Measurements from ENCODE around the gene TBR1.

Gene TBR1

DNA sequence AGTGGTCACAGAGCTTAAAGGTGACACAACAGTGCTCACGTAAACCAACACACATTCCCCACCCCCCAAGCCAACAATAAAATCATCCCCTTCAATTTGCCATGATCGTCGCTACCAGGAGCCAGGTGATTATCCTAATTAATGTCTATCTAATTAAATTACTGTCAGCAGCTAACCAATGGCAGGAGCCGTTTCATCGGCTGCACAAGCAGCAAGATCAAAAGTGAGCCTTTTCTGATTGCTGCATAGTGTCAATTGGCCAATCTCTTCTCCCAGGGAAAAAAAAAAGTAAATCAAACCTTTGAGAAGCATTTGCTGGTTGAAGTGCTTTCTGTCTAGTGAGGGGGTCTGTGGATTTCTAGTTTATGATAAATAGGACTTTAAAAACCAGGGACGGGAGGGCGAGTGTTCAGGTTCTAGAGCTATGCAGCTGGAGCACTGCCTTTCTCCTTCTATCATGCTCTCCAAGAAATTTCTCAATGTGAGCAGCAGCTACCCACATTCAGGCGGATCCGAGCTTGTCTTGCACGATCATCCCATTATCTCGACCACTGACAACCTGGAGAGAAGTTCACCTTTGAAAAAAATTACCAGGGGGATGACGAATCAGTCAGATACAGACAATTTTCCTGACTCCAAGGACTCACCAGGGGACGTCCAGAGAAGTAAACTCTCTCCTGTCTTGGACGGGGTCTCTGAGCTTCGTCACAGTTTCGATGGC is at the start of gene TBR1:
TSS of gene TBR1 (plus strand) at position 311 of the 721 bp plus-strand sequence. CDS start at position 425, 114 bp downstream.
- DNase-seq = no peak

DNA sequence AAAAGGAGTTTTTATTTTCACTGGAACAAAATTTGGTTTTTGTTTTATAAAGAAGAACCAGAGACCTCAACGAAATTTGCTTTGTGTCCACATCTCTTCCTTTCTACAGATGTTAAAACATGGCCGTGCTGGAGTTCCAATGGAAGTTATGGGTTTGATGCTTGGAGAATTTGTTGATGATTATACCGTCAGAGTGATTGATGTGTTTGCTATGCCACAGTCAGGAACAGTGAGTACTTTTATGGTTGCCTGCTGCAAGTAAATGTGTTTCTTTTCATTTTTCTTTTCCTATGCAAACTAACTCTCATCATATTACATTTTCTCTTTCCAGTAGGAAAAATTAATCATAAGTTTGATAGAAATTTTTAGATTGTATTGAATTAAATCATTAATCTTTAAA is 48.4 kb upstream of the TBR1 start:
- no peak for DNase-seq

DNA sequence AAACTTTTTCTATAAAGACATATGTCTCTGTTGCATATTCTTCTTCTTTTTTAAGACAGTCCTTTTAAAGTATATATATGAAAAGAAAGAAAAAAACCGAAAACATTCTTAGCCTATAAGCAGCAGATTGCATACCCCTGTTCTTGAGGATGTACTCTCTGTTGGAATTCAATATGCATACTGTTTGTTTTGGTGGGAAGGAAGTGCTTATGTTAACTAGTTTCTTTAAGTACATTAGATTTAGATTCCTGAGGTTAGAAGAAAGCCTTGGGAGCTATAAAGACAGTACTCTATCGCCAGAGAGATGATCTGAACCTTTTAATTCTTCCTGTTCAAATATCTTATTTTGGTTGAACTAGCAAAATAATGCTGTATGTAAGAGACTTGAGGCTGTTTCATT is 46.8 kb upstream of the TBR1 start:
- no peak for DNase-seq

DNA sequence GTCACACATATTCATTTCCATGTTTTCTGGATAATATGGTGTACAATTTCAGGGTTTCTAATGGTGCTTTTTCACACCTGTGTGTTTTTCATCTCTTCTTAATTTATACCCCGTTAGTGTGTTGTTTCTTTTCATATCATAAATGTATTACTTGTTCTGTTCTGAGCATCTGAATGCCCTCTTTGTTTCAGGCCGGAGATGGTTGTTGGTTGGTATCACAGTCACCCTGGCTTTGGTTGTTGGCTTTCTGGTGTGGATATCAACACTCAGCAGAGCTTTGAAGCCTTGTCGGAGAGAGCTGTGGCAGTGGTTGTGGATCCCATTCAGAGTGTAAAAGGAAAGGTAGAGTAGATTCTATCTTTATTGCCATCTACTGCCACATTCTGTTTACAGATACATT is 45.1 kb upstream of the TBR1 start:
- no peak for DNase-seq

DNA sequence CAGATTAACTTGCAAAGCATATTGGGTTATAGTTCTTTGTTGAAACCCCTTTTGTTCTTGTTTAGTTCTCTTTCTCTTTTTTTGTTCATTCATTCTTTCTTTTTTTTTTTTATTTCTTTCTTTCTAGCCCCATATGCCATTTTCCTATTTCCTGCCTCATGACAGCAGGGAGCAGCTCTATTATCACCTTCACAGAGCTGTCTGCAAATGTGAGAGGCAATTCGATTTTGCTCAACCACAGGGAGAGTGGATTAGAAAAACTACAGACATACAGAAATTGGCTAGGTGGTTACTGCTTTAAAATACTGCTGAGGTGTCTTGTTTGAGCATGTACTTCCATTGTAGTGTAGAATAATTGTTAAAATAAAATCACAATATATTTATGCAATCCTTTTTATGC is 44.2 kb upstream of the TBR1 start:
- DNase-seq = no peak

DNA sequence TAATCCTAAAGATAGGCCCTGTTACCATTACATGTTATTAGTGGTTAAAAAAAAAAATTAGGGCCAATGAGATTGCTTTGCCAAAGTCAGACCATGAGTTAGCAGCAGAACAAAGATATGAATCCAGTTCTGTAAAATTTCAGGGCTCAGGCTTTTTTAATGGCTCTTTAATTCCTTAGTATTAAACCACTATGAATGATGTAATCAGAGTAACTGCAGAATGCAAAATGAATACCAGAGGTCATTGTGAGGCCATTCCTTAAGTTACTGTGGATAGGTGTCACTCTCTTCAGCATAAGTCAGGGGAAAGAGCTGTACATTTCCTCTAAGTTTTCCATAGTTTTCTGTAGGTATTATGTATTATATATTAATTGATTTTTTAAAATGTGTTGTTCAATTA is 42.2 kb upstream of the TBR1 start:
- no peak for DNase-seq

DNA sequence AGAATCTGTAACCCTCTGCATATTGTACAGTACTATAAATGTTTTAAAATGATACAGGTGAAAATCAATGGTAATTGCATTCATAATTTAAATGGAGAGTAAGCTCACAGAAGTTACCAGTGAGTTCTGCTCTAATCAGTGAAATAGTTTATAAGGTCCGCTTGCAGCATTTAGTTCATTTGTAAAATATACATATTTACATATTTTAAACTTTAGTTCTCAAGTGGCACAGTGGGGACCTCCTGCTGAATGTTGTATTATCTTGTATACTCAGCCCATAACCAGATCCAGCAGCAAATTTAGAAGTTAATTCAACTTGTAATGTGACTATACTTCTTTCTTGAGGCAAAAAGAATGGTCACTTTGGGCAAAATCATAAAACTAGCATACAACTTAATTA is 41.7 kb upstream of the TBR1 start:
- no peak for DNase-seq

DNA sequence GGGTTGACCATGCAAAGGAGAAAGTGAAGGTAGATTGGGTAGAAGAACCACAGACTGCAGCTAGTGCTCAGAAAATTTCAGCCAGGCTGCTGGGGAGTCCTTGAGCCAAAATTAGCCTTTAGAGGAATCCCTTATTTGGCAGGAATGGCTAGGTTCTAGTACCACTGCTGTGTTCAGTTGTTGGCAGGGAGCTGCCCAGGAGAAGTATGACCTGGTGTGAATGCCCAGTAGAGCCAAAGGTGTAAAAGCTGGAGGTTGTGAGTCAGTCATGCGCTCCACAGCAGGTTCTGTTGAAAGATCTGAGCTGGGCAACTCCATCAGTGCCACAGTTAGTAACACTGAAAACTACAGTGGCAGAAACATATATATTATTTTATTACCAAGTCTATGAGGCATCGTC is 36.4 kb upstream of the TBR1 start:
- DNase-seq = no peak

DNA sequence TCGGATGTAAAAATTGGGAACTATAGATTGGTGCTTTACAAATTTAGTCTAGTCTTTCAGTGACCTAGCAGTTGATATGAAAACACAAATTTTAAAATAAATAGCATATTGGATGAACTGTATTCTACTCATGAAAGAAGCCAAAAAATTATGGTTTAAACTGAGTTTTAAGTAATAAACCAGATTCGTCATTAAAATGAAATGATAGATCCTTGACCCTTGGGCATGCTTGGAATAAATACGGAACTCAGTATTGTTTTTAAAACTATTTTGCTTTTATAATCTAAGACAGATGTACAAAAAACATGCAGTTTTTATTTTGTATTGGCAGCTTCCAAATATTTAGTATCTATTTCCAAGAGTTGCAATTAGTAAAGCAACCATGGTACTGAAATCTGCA is 34.6 kb upstream of the TBR1 start:
- no peak for DNase-seq

DNA sequence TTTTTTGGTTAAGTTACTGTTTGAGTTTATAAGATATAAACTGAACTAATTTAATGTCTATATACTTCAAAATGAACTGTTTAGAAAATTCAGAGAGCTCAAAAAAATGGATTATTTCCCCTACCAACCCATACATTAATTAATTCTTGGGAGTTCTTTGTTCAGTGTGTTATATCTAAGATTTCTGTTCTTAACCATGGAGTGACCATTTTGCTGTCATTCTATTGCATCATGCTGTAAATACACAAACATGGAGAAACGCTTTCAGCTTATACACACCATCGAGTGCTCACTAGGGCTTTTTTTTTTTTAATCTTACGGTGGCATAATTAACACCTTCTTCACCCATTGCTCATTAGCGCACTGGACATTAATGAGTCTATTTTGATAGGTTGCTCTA is 33.4 kb upstream of the TBR1 start:
- no peak for DNase-seq

DNA sequence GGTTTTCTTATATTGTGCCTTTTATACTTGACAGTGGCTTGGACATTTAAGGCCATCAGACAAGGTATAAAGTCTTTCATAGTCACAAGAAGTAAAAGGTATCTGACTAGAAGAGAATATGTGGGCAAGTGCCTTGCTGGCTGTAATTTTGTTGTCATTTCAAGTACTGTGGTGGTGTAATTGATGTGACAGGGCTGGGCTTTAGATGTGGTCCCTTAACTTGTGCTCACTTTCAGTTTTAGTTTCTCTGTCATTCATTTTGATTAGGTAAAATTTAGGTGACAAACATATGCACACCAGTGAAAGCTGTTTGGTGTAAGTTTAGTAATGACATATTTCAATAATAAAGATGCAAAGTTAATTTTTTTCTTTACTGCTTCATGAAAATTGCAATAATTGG is 31.2 kb upstream of the TBR1 start:
- DNase-seq = peak; percentile 65

DNA sequence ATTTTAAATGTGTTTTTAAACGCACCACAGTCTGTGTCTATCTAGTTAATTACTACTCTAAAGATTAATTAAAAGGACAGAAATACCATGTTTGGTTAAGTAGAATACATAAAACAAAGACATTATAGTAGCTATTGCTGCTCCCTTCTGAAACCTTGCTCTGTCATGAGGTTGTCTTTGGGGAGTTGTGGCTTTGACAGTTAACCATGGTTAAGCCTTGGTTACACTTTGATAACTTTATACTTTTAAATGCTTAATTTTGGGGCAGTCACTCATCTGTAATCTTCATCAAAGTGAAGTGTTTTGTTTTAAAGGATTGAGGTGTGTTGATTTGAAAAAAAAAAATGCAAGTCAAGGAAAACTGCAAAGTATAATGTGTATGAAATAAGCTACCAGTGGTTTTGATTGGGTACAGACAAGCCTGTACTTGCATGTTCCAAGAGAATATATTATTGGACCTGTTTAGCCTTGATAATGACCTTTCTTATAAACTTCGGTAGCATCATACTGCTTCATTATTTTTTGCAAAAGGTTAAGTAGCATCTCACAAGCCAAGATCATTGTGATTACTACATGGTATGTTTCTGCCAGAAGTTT is 29.8 kb upstream of the TBR1 start:
- no peak for DNase-seq

DNA sequence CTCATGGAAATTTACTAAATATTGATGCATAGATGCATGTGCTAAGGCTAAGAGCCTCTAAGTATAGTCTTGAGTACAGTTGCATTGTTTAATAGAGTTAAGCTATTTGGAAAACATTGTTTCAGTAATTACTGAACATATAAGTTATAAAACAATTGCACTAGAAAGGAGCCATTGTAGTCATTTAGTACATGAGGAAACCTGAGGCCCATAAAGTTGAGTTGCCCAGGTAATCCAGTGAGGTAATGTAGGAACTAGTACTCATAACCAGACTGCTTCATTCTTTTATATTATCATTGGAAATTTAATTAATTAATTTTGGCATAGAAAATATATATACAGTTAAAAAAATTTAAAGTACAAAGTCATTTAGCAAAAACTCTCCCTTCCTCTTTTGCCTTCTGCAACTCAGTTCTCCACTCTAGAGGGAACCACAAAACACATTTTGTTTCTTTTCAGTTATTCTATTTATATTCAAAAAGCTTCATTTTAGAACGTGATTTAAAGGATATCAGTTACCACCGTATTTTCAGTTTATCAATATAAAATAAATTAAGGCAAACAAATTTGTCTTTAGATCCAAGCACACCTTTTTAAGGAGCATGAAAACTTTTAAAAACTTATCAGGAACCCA is 27.8 kb upstream of the TBR1 start:
- DNase-seq = no peak

DNA sequence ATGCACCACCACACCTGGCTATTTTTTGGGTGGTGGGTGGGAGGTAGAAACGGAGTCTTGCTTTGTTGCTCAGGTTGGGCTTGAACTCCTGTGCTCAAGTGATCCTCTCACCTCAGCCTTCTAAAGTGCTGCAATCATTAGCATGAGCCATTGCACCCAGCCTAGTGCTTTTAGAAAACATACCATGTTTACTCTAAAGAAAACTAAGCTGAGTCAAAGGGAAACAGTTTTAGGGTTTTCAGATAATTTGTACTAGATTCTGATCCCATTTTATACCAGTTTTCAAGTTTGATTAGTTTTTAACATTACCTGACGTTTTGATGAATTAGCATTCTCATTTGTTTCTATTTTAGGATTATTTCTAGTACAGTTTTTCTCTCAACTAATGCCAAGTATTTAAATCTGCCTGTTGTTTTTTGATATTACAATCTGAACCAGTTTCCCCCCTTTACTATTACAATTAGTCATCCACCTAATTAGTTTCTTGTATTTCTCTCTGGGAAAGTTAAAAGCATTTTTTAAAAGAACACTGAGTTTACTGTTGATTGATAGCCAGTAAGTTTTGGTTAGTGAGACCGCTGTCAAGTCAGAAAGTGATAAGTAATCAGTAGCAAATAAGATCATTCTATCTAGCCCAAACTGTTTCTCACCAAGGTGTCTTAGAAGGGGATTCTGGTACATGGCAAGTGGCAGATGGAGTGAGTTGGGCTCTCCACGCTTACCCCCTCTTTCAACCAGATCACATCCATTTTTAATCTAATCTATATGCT is 24.2 kb upstream of the TBR1 start:
- peak; percentile 43 for DNase-seq

DNA sequence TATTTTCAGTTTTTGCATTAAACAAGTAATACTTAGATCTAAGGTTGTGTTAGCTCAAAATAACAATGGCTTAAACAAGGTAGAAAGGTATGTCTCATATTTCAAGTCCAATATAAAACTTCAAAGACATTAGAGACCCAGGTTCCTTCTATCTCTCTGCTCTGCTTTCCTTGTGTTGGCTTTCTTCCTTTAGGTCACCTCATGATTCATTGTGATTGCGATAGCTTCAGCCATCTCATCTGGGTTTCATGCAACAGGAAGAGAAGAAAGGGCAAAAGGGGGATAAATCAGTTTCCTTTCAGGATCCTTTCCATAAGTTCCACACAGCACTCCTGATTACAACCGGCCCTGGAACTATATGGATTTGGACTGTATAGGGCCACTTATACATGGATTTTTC is 16.0 kb upstream of the TBR1 start:
- DNase-seq = no peak

DNA sequence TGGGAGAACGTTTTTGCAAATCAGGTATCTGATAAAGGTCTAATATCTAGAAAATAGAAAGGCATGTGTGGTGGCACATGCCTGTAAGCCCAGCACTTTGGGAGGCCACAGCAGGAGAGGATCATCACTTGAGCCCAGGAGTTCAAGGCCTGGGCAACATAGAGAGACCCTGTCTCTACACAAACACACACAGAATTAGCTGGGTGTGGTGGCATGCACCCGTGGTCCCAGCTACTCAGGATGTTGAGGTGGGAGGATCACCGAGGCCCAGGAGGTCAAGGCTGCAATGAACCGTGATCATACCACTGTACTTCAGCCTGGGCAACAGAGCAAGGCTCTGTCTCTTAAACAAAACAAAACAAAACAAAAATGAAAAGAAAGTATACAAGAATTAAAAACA is 13.8 kb upstream of the TBR1 start:
- no peak for DNase-seq

DNA sequence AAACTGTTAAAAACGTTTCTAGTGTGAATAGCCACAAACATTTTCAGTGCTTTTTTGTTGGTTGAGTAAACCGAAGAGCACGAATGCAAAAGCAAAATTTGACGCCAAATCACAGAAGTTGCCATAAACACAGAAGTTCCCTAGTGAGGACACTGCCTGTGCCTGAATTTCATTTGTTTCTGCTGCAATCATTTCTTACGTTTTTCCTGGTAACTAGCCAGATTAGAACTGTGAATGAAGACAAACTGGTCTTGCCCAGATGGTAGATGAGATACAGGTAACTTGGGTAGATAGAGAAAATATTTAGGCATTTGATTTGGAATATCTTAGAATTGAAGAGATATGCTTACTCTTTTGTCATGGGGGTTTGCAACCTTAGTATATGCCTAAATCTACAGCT is 9.8 kb upstream of the TBR1 start:
- no peak for DNase-seq

DNA sequence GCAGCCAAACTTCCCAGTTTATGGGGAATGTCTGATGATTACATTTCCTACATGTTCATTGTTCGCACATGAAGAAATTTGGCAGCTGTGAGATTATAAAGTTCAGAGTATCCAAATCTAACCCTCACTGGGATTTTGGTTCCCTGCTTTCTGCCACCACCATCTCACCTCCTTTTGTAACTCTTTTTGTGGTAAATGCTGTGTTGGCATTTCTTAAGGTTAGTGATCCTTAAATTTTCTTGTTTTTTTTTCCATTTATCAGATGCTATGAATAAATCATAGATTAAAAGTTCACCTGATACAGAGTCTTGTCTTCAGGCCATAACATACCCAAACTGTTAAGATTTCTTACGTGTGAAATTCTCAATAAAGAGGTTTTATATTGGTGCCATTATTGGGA is 8.5 kb upstream of the TBR1 start:
- DNase-seq = no peak

DNA sequence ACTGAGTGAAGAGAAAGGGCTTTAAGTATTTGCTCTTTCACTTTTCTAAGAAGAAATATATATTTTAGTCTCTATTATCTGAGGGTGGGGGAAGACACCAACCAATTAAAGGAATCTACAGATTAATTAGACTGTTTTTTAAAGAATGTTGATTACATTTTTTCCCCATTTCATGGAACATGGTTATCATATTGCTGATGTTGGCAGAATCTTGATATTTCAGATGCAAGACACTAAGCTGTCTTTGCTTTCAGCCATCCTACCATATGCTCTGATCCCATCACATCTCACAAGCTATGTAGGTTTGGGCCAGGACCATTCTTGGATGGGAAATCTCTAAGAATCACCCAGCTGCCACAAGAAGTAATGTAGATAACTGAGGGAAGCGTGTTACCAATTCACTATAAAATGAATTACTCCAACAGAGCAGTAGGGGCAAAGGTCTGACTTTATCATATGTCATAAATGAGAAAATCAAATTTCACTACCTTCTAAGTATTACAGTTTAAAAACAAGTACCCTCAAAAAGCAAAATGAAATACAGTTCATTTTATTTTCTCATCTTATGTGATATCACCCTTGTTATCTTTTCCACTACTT is 6.7 kb upstream of the TBR1 start:
- no peak for DNase-seq

DNA sequence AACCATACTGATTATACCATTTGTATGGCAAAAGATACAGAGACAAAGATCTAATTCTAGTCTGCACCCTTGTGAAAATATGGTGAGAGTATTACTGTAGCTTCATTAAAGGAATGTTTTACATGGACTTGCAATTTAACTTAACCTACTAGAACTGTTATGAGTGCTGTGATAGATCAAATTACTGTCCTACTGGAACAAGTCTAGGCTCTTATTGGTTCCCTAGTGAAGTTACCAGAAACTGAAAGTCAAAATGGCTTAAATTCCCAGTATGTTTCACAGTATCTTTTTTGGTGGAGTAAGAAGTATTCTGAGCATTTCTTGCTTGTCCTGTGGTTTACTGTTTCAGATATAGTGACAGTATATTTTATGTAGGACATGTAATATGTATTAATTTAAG is 3.8 kb upstream of the TBR1 start:
- no peak for DNase-seq

DNA sequence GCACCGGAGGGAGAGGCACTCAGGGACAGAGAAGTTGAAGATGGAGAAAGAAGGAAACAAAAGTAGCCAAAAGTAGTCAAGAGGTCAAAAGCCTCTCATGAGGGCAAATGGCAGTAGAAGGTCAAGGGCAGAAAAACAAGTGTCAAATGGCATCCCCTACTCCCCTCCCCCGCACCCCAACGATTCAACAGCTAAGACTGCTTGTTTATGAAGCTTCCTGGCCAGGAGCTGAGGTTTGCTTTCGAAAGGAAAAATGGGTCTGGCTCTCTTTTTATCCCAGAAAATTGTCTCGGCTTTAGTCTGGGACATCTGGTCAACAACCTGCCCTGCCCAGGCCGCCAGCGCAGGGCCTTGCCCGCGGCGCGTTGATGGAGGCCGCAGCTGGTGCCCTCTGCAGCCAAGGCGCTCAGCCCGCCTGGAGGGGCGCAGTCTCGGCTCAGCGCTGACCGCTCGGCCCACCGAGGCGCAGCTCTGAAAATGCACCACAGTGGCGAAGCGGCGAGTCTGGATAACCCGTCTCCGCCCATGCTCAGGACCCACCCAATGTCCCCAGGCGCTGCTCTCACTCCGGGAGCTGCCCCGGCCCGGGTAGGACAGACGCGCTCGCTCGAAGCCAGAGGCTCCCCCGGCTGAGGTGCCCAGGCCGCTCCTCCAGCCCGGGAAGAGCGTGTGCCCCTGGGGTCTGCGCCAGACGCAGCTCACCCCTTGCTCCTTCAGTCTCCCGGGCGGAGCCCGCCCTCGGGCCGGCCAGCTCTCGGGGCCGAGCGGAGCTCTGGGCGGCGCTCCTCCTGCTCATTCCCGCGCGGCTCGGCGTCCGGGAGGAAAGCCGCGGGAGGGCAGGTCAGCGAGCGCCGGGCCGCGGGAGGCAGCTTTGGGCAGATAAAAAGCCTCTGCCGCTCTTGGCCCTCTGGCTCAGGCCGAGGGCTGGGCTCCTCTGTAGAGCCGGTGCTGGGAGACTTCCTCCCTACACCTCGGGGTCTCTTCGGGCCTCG is 1.8 kb upstream of the TBR1 start:
- DNase-seq = no peak
